NCI-H146 treated with DMSO at 0.1 percent for 48 hours (cell line): ENCODE data around the gene PPWD1.
"Not testable (repeated sequence)": the region's sequence is repeated elsewhere in the genome, so short reads cannot be mapped to it uniquely, and the experiment has no call there.

ENCODE experiments used
- DNase-seq: peaks from one replicate; lab custom pipeline; 2025; ENCODE audit not compliant: unreplicated experiment; lab: John Stamatoyannopoulos, UW

The PPWD1 gene

DNA sequence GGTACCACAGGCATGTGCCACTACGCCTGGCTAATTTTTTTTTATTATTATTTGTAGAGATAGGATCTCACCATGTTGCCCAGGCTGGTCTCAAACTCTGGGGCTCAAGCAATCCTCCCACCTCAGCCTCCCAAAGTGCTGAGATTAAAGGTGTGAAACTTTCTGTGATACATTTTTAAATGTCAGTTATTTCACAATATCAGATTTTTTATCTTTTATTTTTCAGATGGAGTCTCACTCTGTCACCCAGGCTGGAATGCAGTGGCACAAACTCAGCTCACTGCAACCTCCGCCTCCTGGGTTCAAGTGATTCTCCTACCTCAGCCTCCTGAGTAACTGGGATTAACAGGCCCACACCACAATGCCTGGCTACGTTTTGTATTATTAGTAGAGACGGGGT is 58.9 kb downstream of the PPWD1 start:
- DNase-seq, result not testable (repeated sequence)

DNA sequence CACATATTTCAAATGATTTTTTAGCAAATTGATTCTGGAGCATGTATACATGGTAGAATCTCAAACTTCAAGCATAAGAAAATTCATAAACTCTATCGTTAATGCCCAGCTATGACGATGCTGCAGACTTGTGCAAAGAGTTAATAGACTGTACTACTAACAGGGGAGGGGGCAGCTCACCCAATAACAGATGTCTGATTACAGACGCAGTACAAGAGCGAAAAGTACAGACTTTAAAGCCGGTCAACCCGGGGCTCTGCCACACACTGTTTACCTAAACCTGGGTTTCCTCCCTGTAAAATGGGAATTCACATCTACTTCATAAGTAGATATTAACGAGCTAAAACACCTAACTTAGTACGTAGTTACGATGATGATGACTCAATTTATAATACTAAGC is 60.4 kb downstream of the PPWD1 start:
- peak; percentile 2 for DNase-seq

DNA sequence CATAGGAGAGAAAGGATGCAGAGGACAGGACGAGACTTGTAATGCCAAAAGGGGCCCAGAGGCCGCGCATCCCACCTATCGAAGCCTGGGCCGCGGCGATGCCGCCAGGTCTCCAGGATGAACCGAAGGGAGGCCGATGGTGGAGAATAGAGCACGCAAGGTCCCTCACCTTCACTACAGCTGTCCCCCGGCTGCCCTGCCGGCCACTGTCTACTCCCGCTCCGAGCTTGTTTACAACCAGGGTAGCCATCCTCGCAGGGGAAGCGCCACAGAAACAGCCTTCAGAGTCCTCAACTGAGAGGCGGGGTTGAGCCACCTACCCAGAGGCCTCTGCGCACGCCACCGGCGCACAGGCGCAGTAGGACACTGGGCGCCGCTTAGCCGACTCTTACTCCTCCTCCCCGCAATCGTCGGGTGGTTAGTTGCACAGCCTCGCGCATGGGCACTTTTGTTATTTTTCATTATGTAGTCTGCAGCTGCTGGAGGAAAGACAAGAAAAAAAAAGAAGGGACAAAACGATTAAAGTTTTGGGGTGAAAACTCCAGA is 61.0 kb downstream of the PPWD1 start, which contains the start of gene TRIM23:
TRIM23 (minus strand) TSS at position 309 of the 546 bp plus-strand sequence; CDS start at position 250, 59 bp downstream.
- peak; percentile 96 for DNase-seq

DNA sequence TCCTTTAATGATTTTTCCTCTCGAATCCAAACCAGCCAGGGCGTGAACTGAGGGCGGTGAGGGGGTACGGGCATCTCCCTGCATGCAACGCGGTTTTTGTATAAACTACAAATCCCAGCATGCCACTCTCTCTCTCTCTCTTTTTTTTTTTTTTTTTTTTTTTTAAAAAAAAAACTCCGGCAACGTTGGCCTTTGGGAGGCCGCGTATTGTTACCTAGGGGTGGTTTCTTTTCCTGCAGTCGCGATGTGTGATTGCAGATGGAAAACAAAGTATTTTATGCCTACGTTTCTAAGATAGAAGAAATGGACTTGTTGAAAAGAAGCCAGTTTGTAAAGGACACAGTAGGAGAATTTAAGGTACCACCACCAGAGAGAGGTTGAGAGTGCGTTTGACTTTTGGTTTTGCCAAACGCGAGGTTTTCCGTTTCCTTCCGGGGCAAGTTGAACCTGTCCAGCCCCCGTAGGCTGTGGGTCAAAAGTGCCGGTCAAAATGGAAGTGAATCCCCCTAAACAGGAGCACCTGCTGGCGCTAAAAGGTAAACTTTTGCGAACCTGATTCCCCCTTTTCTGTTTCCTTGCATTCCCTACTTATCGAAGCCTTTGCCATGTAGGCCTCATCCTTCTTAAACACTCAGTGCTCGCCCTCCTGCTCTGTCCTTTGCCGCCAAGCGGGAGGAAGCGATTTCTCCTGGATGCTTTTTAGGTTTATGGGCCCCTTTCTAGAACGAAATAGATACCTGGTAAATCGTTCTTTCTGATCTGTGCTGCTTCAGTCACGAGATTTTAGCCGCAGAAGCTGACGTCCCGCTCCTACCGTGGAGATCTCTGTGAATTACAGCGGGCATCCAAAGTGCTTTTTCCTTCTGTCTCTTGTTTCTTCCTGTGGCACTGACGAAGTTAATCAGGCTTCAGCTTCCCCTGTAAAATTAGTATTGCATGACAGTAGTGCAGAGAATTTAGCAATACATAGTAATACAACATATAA is 61.8 kb downstream of the PPWD1 start, which contains the start of the genes SHLD3 and TRAPPC13:
SHLD3 (plus strand) TSS at position 457 of the 985 bp plus-strand sequence. CDS start 4,561 bp downstream, outside the sequence.
TRAPPC13 (plus strand) TSS at position 457 of the 985 bp plus-strand sequence; CDS start at position 491, 34 bp downstream.
- peak; percentile 96 for DNase-seq

DNA sequence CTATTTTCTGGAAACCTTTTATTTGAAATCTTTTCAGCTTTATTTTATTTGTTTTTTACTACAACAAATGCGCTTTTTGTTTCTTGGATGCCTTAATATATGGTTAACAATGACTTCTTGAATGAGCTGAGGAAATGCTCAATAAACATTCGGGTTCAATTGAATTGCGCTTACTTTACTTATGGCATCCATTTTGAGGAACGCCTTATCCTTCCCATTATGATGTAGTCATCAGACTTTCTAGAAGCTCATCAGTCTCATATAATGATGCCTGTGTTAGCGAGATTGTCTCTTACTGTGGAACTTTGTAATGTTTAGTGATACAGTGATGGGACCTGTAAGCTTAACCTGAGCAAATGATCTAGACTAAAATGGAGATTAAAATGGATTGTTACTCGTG is 62.6 kb downstream of the PPWD1 start:
- DNase-seq, result no peak

DNA sequence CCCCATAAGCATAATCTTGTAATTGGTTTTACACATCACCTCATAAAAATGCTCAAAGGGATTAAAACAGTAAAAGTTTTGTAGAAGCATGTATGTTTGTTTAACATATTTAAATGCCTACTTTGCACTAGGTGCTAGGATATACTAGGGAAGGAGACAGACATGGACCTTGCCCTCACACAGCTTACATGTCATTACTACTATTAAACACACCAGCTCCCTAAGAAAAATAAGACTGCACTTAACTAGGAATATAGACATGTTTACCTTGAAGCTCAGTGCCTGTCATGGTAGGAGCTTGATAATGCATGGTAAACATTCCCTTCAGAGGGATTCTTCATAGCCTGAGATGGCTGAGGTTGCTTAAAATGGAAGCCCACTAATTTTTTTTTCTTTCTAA is 67.9 kb downstream of the PPWD1 start:
- no peak for DNase-seq
